Activated gamma-delta T cell (primary cell): Measurements from ENCODE around the gene INPP1.

Source experiments
- DNase-seq: peaks from one replicate; lab custom pipeline; 2025; lab: John Stamatoyannopoulos, UW

Gene INPP1

DNA sequence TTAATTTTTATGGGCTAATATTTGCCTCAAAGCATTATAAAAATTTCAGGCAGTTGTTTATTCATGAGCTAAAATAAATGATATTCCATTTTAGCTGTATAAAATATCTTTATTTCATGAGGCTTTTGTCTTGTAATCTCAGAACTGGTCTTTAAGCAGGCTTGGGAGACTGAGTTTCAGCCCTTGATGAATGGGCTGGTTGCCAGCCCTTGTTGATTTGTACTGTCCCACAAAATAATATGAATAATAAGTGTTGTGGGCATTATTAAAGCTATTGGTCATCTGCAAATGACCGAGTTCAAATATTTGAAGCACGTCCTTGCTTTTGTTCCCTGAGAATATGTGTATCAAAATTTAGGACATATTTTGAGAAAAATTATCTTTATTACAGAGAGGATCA, 18.2 kb downstream of the INPP1 start:
- DNase-seq, result no peak

DNA sequence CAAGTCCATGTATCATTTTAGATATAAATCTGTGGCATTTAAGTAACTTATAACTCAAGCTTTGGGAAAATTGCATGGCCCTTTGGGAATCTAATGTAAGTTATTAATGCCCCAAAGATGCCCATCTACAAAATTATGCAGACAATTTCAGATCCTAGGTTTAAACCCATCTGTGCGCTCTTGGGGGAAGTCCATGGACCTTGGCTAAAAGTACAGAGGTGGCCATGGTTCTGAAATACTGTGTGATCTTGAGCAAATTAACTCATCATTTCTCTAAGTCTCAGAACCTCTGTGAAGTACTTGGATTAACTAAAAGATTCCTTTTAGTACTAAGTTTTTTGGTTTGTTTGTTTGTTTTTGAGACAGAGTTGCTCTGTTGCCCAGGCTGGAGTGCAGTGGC, 19.5 kb downstream of the INPP1 start:
- no peak for DNase-seq

- DNase-seq, result no peak
Observed at GRCh38 chr2:190365499-190366204, 22.3 kb downstream of the INPP1 start.

DNA sequence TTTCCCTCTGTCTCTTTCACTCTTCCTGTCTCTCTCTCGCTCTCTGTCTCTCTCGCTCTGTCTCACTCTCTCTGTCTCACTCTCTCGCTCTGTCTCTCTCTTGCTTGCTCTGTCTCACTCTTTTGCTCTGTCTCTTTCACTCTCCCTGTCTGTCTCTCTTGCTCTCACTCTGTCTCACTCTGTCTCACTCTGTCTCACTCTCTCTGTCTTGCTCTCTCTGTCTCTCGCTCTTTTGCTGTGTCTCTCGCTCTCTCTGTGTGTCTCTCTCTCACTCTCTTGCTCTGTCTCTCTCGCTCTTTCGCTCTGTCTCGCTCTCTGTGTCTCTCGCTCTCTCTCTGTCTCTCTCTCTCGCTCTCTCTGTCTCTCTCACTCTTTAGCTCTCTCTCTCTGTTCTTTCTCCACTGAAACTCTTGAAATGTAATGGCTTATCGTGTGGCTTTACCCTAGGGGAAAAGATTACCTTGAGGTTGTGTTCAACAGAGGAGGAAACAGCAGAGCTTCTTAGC, 22.9 kb downstream of the INPP1 start:
- DNase-seq, result no peak

DNA sequence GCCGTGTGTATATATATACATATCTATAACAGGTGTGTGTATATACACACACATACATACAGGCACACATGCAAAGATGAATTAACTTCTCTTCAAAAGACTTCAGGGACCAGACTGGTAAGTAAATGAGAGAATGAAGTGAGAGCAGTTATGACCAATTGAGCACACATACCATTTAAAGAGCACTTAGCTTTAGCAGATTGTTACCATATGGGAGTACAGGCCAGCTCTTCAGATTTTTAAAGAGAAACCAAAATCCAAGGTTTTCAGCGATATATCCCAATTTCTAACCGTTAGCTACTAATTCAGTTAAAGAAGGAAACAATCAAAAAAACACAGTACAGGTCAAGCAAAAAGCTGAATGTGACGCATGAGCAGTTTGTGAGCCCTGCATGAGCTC, 23.7 kb downstream of the INPP1 start:
- no peak for DNase-seq

DNA sequence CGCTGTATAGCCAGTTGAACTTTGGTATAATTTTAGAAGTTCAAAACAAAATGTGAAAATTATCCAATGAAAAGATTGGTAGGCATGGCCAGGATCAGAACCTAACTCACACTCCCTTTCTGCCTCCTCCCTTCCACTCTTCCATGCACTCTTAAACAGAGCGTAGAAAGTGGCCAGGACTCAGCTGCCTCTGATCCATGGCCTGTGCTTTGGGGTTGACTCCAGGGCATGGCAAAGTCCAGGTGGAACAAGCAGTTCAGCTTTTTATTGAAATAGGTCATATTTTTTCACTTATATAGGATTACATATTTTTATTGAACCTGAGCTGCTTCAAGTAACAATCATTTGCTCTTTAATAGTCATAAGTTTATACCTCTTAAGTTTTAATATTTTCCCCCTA, 26.2 kb downstream of the INPP1 start:
- DNase-seq, result no peak

GRCh38 chr2:190376083-190376482, 32.7 kb downstream of the INPP1 start:
- DNase-seq, result no peak

GRCh38 chr2:190376591-190377245, 33.3 kb downstream of the INPP1 start:
- no peak for DNase-seq

- no peak for DNase-seq
Observed at GRCh38 chr2:190378880-190379237, 35.5 kb downstream of the INPP1 start.

DNA sequence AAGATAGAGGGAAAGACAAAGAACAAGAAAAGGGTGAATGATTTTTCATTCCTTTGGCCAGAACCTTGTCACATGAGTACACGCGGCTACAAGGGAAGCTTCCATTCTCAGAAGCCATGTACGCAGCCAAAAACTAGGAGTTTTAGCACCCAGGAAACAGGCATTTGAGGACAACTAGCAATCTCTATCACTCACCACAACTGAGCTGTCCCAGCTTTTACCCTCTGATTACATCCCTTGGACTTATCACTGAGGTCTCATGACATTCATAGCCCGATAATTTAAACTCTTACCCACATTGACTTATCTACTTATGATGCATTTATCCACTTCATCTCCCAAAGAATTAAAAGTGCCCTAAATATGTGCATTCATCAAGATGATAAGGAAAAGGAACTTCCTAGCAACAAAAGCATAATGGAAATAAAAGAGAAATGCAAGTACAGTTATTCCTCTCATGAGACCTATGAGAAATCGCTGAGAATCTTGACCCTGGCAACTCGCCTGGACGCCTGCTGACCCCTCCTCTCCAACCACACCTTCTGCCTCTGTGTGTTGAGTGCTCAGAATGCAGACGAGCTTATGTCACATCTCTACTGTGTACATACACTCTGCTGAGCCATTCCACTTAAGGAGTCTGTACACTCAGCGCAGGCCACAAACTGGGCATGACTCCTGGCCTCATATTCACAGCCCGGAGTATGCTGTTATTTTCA, 36.0 kb downstream of the INPP1 start:
- DNase-seq, result no peak

DNA sequence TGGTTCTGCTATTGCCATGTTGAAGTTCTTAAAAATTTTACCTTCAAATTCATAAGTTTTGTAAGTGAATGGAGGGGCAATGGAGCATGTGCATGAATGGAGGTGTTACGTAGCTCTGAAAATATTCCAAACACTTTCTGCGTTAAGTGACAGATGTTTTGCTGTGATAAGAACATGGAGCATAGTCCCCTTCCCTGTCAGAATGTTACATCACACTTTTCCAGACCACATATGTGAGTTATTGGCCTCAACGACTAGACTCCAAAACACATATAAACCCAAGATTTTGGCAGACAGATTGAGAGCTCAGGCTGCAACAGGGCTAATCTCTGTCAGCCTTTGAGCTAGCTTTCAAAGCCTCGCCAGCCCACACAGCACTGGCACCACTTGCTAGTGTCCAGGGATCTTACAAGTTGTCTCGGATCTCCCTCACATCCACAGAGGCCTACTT, 37.6 kb downstream of the INPP1 start:
- no peak for DNase-seq

DNA sequence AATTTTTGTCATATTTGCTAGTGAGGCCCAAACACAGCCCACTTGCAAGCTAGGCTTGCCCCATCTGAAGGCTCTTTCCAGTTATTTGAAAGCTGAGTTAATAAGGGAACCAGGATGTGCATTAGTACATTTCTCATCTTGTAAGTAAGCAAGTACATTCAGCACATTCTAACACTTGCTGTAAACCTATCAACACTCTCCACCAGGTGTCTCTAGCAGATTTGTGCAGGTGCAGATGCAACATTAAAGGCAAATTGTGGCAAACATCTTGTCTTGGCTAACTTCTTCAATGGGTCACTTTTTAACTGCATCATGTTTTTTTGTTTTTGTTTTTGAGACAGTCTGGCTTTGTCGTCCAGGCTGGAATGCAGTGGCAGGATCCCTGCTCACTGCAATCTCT, 39.5 kb downstream of the INPP1 start:
- DNase-seq, result no peak

GRCh38 chr2:190387422-190387821, 44.0 kb downstream of the INPP1 start:
- DNase-seq, result no peak

GRCh38 chr2:190396271-190396670, 52.9 kb downstream of the INPP1 start:
- DNase-seq, result no peak

DNA sequence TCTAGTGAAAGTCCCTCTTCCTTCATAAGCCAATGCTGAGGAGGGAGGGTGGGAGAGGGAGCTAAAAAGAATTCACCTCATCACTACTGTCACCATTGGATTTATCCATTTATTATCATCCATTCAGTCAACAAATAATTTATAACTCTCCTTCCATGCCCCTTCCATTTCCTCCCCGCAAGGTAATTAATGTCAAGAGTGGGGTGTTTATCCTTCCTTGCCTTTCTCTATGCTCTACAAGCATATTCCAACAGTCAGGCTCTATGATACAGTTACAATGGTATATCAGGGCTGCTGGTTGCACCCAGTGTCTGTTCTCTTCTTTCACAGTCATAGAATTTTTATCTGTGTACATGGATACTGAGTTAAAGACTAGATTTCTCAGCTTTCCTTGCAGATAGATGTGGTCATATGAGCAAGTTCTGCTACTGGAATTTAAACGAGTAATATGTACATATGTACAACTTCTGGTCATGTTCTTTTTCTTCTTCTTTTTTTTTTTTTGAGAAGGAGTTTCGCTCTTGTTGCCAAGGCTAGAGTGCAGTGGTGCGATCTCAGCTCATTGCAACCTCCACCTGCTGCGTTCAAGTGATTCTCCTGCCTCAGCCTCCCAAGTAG, 59.7 kb downstream of the INPP1 start:
- no peak for DNase-seq

GRCh38 chr2:190404487-190404886, 61.1 kb downstream of the INPP1 start:
- DNase-seq, result no peak

- DNase-seq, result no peak
Observed at GRCh38 chr2:190405070-190405469, 61.7 kb downstream of the INPP1 start.

GRCh38 chr2:190405995-190406394, 62.6 kb downstream of the INPP1 start:
- no peak for DNase-seq

DNA sequence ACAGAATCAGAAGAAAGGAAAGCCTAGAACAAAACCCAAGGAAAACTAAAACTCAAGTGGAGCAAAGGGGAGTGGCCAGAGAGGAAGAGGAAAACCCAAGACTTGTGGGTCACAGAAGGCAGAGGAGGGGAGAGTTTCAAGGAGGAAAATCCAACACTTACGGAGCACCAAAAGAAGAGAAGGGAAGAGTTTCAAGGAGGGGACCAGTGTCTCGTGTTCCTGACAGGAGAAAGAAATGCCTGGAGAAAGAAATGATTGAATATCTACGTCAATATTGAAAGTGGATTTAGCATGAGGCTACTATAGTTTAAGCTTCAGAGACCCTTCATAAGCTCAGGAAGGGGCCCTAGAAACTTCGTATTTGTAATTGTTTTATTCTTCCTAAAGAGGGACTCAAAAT, 63.4 kb downstream of the INPP1 start:
- no peak for DNase-seq

GRCh38 chr2:190407246-190407661, 63.9 kb downstream of the INPP1 start:
- no peak for DNase-seq

- DNase-seq, result peak; percentile 46
Observed at GRCh38 chr2:190407662-190408537, 64.5 kb downstream of the INPP1 start, which contains the start of gene MFSD6. TSS of gene MFSD6 (plus strand) at chr2:190408355. CDS start at chr2:190436030, 27,675 bp downstream.
